Gastroesophageal sphincter (tissue), 4 donors: Measurements from ENCODE around the gene TMEM178B. TPM values are rescaled to one million over a fixed set of nuclear protein-coding genes. Genes with fewer than 3 reads are reported as not detected.
"Not testable (repeated sequence)": the region's sequence is repeated elsewhere in the genome, so short reads cannot be mapped to it uniquely, and the experiment has no call there.

Source experiments
- ATAC-seq: fragments of 150-250 bp; one replicate; pipeline ENCODE4 v1.9.1; 2016; ENCODE audit warnings: mild to moderate bottlenecking, moderate library complexity
- H3K27ac ChIP-seq, 4 donors: fragments of 200-600 bp; sonication (generic) in 3 of 4; 1 replicate in 3 of 4; 2 replicates in 1 of 4; pipeline ENCODE4 v1.5.1; 2016 to 2019
- H3K27me3 ChIP-seq: fragments of 200-600 bp; sonication (generic); one replicate; pipeline ENCODE4 v1.5.1; 2019
- H3K36me3 ChIP-seq, 2 donors: fragments of 200-600 bp; sonication (generic); one replicate each; pipeline ENCODE4 v1.5.1; 2019; ENCODE audit warnings: control low read depth in 1 of 2
- H3K4me1 ChIP-seq, 3 donors: fragments of 200-600 bp; sonication (generic); 1 replicate in 2 of 3; 2 replicates in 1 of 3; pipeline ENCODE4 v1.5.1; 2016 to 2019; ENCODE audit warnings: control low read depth in 2 of 3
- H3K4me3 ChIP-seq, 2 donors: fragments of 200-600 bp; sonication (generic); one replicate each; pipeline ENCODE4 v1.5.1; 2019; ENCODE audit warnings: mild to moderate bottlenecking in 1 of 2, moderate library complexity in 1 of 2
- H3K9me3 ChIP-seq, 3 donors: fragments of 200-600 bp; sonication (generic); one replicate each; pipeline ENCODE4 v1.5.1; 2017 to 2019; ENCODE audit warnings: control low read depth in 2 of 3
- CTCF ChIP-seq, 4 experiments: fragments of 200-600 bp in 2 of 4; fragments of 450-650 bp in 2 of 4; sonication (generic) in 1 of 4; IDR thresholded peaks; one replicate each; pipeline ENCODE4 v1.5.1; 2017 to 2019; ENCODE audit warnings: antibody characterized with exemption in 4 of 4, mild to moderate bottlenecking in 2 of 4, moderate library complexity in 2 of 4
- EP300 ChIP-seq: sonication (generic); formaldehyde crosslinking; IDR thresholded peaks from one replicate; pipeline ENCODE4 v1.6.1; 2017; ENCODE audit warnings: antibody characterized with exemption, mild to moderate bottlenecking
- POLR2A ChIP-seq, 2 donors: fragments of 450-650 bp; IDR thresholded peaks; one replicate each; pipeline ENCODE4 v1.6.1; 2017; ENCODE audit warnings: antibody characterized with exemption in 2 of 2, mild to moderate bottlenecking in 2 of 2, moderate library complexity in 1 of 2
- POLR2AphosphoS5 ChIP-seq: sonication (generic); formaldehyde crosslinking; IDR thresholded peaks from one replicate; pipeline ENCODE4 v1.6.1; 2017; ENCODE audit warnings: antibody characterized with exemption
- WGBS, 2 donors: methylation state at CpG; one replicate each; pipeline ENCODE4 v1.1.5; 2018; ENCODE audit warnings: low coverage in 1 of 2; 5-methylcytosine and 5-hydroxymethylcytosine counted together
- total RNA-seq, 4 donors: library from RNA; depleted of rRNA; stranded (reverse); fragments of >200 nt; gene quantifications; one replicate each; pipeline ENCODE4 v1.1.0, GENCODE V29; 2016

Gene TMEM178B
- total RNA-seq, 4 donors from 2014 or later, result 0.62 to 1.4 (median 1.0) TPM

- Histone ChIP-seq H3K4me1 (no peaks in the 10 kb centered on the region), H3K36me3 (no peaks in the 10 kb centered on the region), H3K9me3 (no peaks in the 10 kb centered on the region), H3K4me3 (no peak overlapping the region), H3K27ac (no peak overlapping the region), H3K27me3 (no peaks in the 10 kb centered on the region)
- no peak for TF ChIP-seq EP300
- TF ChIP-seq POLR2A (IDR thresholded peaks at IDR 0.05), result no peak
- no peak for TF ChIP-seq POLR2AphosphoS5
- TF ChIP-seq CTCF (IDR thresholded peaks at IDR 0.05), result no peak
- no peak for ATAC-seq
- 79 to 82% methylated on average over 2 of the region's 2 CpGs for WGBS, 2 donors
Measured at GRCh38 chr7:141114029-141114664, 40.3 kb downstream of the TMEM178B start.

GRCh38 chr7:141115965-141116364, 42.1 kb downstream of the TMEM178B start:
- H3K27ac ChIP-seq, result no peak overlapping the region
- H3K9me3 ChIP-seq, result no peaks in the 10 kb centered on the region
- no peaks in the 10 kb centered on the region for H3K4me1 ChIP-seq
- H3K27me3 ChIP-seq, result no peaks in the 10 kb centered on the region
- TF ChIP-seq POLR2A (IDR thresholded peaks at IDR 0.05) (no peak), EP300 (no peak), POLR2AphosphoS5 (no peak), CTCF (IDR thresholded peaks at IDR 0.05) (no peak)
- no peak overlapping the region for H3K4me3 ChIP-seq
- H3K36me3 ChIP-seq, result no peaks in the 10 kb centered on the region
- no peak for ATAC-seq
- 54 to 73% methylated on average over 3 of the region's 3 CpGs for WGBS, 2 donors

GRCh38 chr7:141116661-141117060, 42.8 kb downstream of the TMEM178B start:
- not testable (repeated sequence) for H3K4me3 ChIP-seq, H3K27ac ChIP-seq, H3K36me3 ChIP-seq, H3K27me3 ChIP-seq, ATAC-seq, H3K4me1 ChIP-seq, H3K9me3 ChIP-seq
- WGBS, 2 donors, result 81% methylated on average over 2 of the region's 2 CpGs; no CpG with 5 or more reads in 1 of the 2 donors

GRCh38 chr7:141118767-141119166, 44.9 kb downstream of the TMEM178B start:
- H3K4me1 ChIP-seq, result no peaks in the 10 kb centered on the region
- no peak for ATAC-seq
- TF ChIP-seq EP300 (no peak), CTCF (IDR thresholded peaks at IDR 0.05) (no peak), POLR2A (IDR thresholded peaks at IDR 0.05) (no peak), POLR2AphosphoS5 (no peak)
- WGBS, 2 donors, result 60 to 70% methylated on average over 5 to 6 of the region's 6 CpGs
- no peak overlapping the region for H3K4me3 ChIP-seq
- H3K9me3 ChIP-seq, result no peaks in the 10 kb centered on the region
- no peaks in the 10 kb centered on the region for H3K36me3 ChIP-seq
- H3K27ac ChIP-seq, result no peak overlapping the region
- no peaks in the 10 kb centered on the region for H3K27me3 ChIP-seq

GRCh38 chr7:141119187-141119586, 45.3 kb downstream of the TMEM178B start:
- 88 to 89% methylated on average over 3 of the region's 4 CpGs for WGBS, 2 donors
- TF ChIP-seq CTCF (IDR thresholded peaks at IDR 0.05), result no peak
- no peak for TF ChIP-seq POLR2AphosphoS5
- no peak for TF ChIP-seq POLR2A (IDR thresholded peaks at IDR 0.05)
- no peak for TF ChIP-seq EP300
- Histone ChIP-seq H3K4me1 (no peaks in the 10 kb centered on the region), H3K9me3 (no peaks in the 10 kb centered on the region), H3K36me3 (no peaks in the 10 kb centered on the region), H3K27ac (no peak overlapping the region), H3K27me3 (no peaks in the 10 kb centered on the region), H3K4me3 (no peak overlapping the region)
- ATAC-seq, result no peak
